Adrenal gland (tissue), 5 donors: ENCODE data around the gene CRTC1.

Source experiments
- POLR2A ChIP-seq, 2 donors: fragments of 450-650 bp; IDR thresholded peaks; one replicate each; pipeline ENCODE4 v1.6.1; 2017; ENCODE audit warnings: antibody characterized with exemption in 2 of 2, mild to moderate bottlenecking in 2 of 2, moderate library complexity in 1 of 2
- TF ChIP-seq, protein P1 (sequence below), 6 experiments: fragments of 450-650 bp in 4 of 6; fragments of 200-600 bp in 2 of 6; sonication (generic) in 1 of 6; IDR thresholded peaks; 1 replicate in 5 of 6; 2 replicates in 1 of 6; pipeline versions ENCODE4 v1.5.1 to v1.8.0; 2016 to 2021; ENCODE audit warnings: antibody characterized with exemption in 6 of 6, mild to moderate bottlenecking in 2 of 6, moderate library complexity in 1 of 6
- donor health status: DM: no; HTN: no; CAD: no.

DNA sequence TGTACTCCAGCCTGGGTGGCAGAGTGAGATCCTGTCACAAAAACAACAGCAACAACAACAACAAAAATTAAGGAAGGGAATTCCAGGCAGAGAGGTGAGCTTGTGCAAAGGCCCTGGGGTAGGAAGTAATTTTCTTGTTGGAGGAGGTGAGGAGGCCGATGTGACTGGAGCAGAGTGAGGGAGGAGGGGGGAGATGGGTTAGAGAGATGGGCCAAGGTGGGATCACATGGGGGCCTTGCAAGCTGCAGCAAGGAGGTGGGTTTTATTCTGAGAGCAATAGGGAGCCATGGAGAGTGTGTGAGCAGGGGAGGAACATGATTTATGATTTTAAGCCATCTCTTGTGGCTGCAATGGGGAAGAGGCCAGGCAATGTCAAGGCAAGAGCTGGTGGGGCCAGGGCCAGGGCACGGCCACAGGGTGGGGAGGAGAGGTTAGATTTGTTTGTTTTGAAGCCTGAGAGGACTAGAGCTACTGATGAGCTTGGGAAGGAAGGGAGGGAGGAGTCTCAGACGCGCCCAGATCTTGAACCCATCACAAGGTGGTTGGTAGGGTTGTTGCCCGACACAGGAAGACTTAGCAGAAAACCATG lies 120.2 kb downstream of the CRTC1 start:
- TF ChIP-seq, protein P1, sequence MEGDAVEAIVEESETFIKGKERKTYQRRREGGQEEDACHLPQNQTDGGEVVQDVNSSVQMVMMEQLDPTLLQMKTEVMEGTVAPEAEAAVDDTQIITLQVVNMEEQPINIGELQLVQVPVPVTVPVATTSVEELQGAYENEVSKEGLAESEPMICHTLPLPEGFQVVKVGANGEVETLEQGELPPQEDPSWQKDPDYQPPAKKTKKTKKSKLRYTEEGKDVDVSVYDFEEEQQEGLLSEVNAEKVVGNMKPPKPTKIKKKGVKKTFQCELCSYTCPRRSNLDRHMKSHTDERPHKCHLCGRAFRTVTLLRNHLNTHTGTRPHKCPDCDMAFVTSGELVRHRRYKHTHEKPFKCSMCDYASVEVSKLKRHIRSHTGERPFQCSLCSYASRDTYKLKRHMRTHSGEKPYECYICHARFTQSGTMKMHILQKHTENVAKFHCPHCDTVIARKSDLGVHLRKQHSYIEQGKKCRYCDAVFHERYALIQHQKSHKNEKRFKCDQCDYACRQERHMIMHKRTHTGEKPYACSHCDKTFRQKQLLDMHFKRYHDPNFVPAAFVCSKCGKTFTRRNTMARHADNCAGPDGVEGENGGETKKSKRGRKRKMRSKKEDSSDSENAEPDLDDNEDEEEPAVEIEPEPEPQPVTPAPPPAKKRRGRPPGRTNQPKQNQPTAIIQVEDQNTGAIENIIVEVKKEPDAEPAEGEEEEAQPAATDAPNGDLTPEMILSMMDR (IDR thresholded peaks at IDR 0.05) = no peak
- TF ChIP-seq POLR2A (IDR thresholded peaks at IDR 0.05) = no peak
